Mesenchymal stem cell (in vitro differentiated cells and primary cell): Measurements from ENCODE around the gene HES4.
A peak's percentile ranks its signal among the peaks of the same experiment; 100 is the strongest.
"Not testable (repeated sequence)": the region's sequence is repeated elsewhere in the genome, so short reads cannot be mapped to it uniquely, and the experiment has no call there.

Experiments
- DNase-seq: peaks from one replicate; pipeline ENCODE4 v3.0.0-alpha.2; 2013
- H2AFZ ChIP-seq: one replicate; pipeline ENCODE4 v1.6.1; 2013; ENCODE audit warnings: low read depth, mild to moderate bottlenecking, control low read depth, inconsistent platforms, low read length, moderate library complexity
- H2AK5ac ChIP-seq: 2 replicates; pipeline ENCODE4 v1.6.1; 2013; ENCODE audit warnings: low read length, moderate library complexity, mild to moderate bottlenecking, inconsistent platforms; ENCODE audit not compliant: severe bottlenecking
- H2BK120ac ChIP-seq: one replicate; pipeline ENCODE4 v1.6.1; 2013; ENCODE audit warnings: low read depth, mild to moderate bottlenecking, inconsistent platforms, low read length, moderate library complexity
- H2BK12ac ChIP-seq, 2 experiments: one replicate each; pipeline ENCODE4 v1.6.1; 2013; ENCODE audit warnings: inconsistent platforms in 2 of 2, low read length in 2 of 2, mild to moderate bottlenecking in 2 of 2, moderate library complexity in 2 of 2, control low read depth in 1 of 2
- H2BK15ac ChIP-seq: one replicate; pipeline ENCODE4 v1.6.1; 2013; ENCODE audit warnings: mild to moderate bottlenecking, low read depth, inconsistent platforms; ENCODE audit not compliant: poor library complexity, severe bottlenecking
- H2BK5ac ChIP-seq: 2 replicates; pipeline ENCODE4 v1.6.1; 2013; ENCODE audit warnings: low read depth, mild to moderate bottlenecking, low read length, control low read depth, inconsistent platforms; ENCODE audit not compliant: poor library complexity, severe bottlenecking
- H3K14ac ChIP-seq, 2 experiments: one replicate each; pipeline ENCODE4 v1.6.1; 2013; ENCODE audit warnings: inconsistent platforms in 2 of 2, low read length in 2 of 2, control low read depth in 1 of 2, mild to moderate bottlenecking in 1 of 2, moderate library complexity in 1 of 2
- H3K18ac ChIP-seq, 2 experiments: one replicate each; pipeline ENCODE4 v1.6.1; 2013; ENCODE audit warnings: inconsistent platforms in 2 of 2, low read length in 2 of 2, control low read depth in 1 of 2, low read depth in 1 of 2, mild to moderate bottlenecking in 1 of 2
- H3K23ac ChIP-seq, 2 experiments: one replicate each; pipeline ENCODE4 v1.6.1; 2013; ENCODE audit warnings: inconsistent platforms in 2 of 2, low read length in 2 of 2, mild to moderate bottlenecking in 2 of 2, moderate library complexity in 2 of 2, control low read depth in 1 of 2
- H3K27ac ChIP-seq: 2 replicates; pipeline ENCODE4 v1.5.1; 2013; ENCODE audit warnings: mild to moderate bottlenecking, moderate library complexity, low read length, control low read depth, inconsistent platforms; ENCODE audit not compliant: poor library complexity, severe bottlenecking
- H3K27me3 ChIP-seq, 2 experiments: 2 replicates each; pipeline versions ENCODE4 v1.6.1 to v1.7.0; 2013; ENCODE audit warnings: low read length in 2 of 2, mild to moderate bottlenecking in 2 of 2, moderate library complexity in 2 of 2, control low read depth in 1 of 2, inconsistent platforms in 1 of 2; ENCODE audit not compliant: control insufficient read depth in 1 of 2, insufficient read depth in 1 of 2
- H3K36me3 ChIP-seq, 2 experiments: 2 replicates each; pipeline versions ENCODE4 v1.6.1 to v1.7.0; 2013; ENCODE audit warnings: low read length in 2 of 2, control low read depth in 1 of 2, inconsistent platforms in 1 of 2, low read depth in 1 of 2, mild to moderate bottlenecking in 1 of 2; ENCODE audit not compliant: insufficient read depth in 2 of 2, control insufficient read depth in 1 of 2
- H3K4ac ChIP-seq, 2 experiments: one replicate each; pipeline ENCODE4 v1.6.1; 2013; ENCODE audit warnings: inconsistent platforms in 2 of 2, low read length in 2 of 2, mild to moderate bottlenecking in 2 of 2, moderate library complexity in 2 of 2, control low read depth in 1 of 2, low read depth in 1 of 2
- H3K4me1 ChIP-seq: 2 replicates; pipeline ENCODE4 v1.6.1; 2013; ENCODE audit warnings: low read depth, low read length, control low read depth; ENCODE audit not compliant: control insufficient read depth, insufficient read depth
- H3K4me2 ChIP-seq: 2 replicates; pipeline ENCODE4 v1.6.1; 2013; ENCODE audit warnings: low read length, mild to moderate bottlenecking, inconsistent platforms; ENCODE audit not compliant: poor library complexity, severe bottlenecking
- H3K4me3 ChIP-seq, 2 experiments: 2 replicates each; pipeline versions ENCODE4 v1.5.1 to v1.7.0; 2013; ENCODE audit warnings: low read length in 2 of 2, mild to moderate bottlenecking in 2 of 2, control low read depth in 1 of 2, low read depth in 1 of 2; ENCODE audit not compliant: insufficient read depth in 1 of 2
- H3K79me1 ChIP-seq: replicated peaks from 2 replicates; pipeline ENCODE4 v1.6.1; 2013; ENCODE audit warnings: mild to moderate bottlenecking, control low read depth, low read length, inconsistent platforms; ENCODE audit not compliant: poor library complexity, severe bottlenecking
- H3K9ac ChIP-seq: 2 replicates; pipeline ENCODE4 v1.7.0; 2013; ENCODE audit warnings: mild to moderate bottlenecking, low read length, moderate library complexity
- H3K9me3 ChIP-seq: 2 replicates; pipeline ENCODE4 v1.7.0; 2013; ENCODE audit warnings: mild to moderate bottlenecking, low read length; ENCODE audit not compliant: control insufficient read depth
- H4K8ac ChIP-seq: one replicate; pipeline ENCODE4 v1.6.1; 2013; ENCODE audit warnings: inconsistent platforms, mild to moderate bottlenecking, low read length, moderate library complexity
- H4K91ac ChIP-seq: one replicate; pipeline ENCODE4 v1.6.1; 2013; ENCODE audit warnings: mild to moderate bottlenecking, low read length, inconsistent platforms
- WGBS: methylation state at CpG from one replicate; pipeline ENCODE4 v1.1.7; 2013; ENCODE audit warnings: mixed read lengths; 5-methylcytosine and 5-hydroxymethylcytosine counted together

Gene HES4

GRCh38 chr1:1017397-1018320 lies 17.8 kb upstream of the HES4 start:
- not testable (repeated sequence) for H3K27ac ChIP-seq, H4K8ac ChIP-seq, H3K23ac ChIP-seq, H2BK120ac ChIP-seq, H2BK12ac ChIP-seq, DNase-seq, H2BK5ac ChIP-seq, H2BK15ac ChIP-seq, H2AK5ac ChIP-seq, H2AFZ ChIP-seq, H3K27me3 ChIP-seq, H3K14ac ChIP-seq, H3K9me3 ChIP-seq, H3K4me2 ChIP-seq, H3K9ac ChIP-seq, H4K91ac ChIP-seq, H3K4ac ChIP-seq, H3K18ac ChIP-seq, H3K4me3 ChIP-seq
- Histone ChIP-seq H3K4me1 (peaks cover 36% of the 10 kb centered on the region), H3K79me1 (peaks cover 18% of the 10 kb centered on the region), H3K36me3 (peaks cover 0 to 16% of the 10 kb centered on the region in 2 experiments)
- WGBS: 95% methylated on average over 11 of the region's 17 CpGs

GRCh38 chr1:1014799-1015681 lies 15.1 kb upstream of the HES4 start:
- H2BK120ac ChIP-seq: no peak overlapping the region
- no peak overlapping the region for H3K4ac ChIP-seq
- H2BK12ac ChIP-seq: peak overlapping the region in 1 of 2 experiments; percentile 25
- peak overlapping the region in 1 of 2 experiments; percentile 89 for H3K23ac ChIP-seq
- H4K8ac ChIP-seq: peak overlapping the region; percentile 63
- no peak overlapping the region for H3K4me2 ChIP-seq
- H3K4me1 ChIP-seq: peaks cover 20% of the 10 kb centered on the region
- no peak for DNase-seq
- no peak overlapping the region for H2BK5ac ChIP-seq
- H3K79me1 ChIP-seq: peaks cover 17% of the 10 kb centered on the region
- H3K9me3 ChIP-seq: no peaks in the 10 kb centered on the region
- peaks cover 0 to 5% of the 10 kb centered on the region in 2 experiments for H3K36me3 ChIP-seq
- peak overlapping the region; percentile 95 for H3K9ac ChIP-seq
- H3K4me3 ChIP-seq: peak overlapping the region in 1 of 2 experiments; percentile 98
- no peak overlapping the region for H3K18ac ChIP-seq
- H3K27me3 ChIP-seq: no peaks in the 10 kb centered on the region
- H2AK5ac ChIP-seq: peak overlapping the region; percentile 58
- H4K91ac ChIP-seq: peak overlapping the region; percentile 67
- 87% methylated on average over 20 of the region's 20 CpGs for WGBS
- H3K14ac ChIP-seq: peak overlapping the region in 1 of 2 experiments; percentile 65
- peak overlapping the region; percentile 23 for H2BK15ac ChIP-seq
- H3K27ac ChIP-seq: no peak overlapping the region
- H2AFZ ChIP-seq: no peak overlapping the region

DNA sequence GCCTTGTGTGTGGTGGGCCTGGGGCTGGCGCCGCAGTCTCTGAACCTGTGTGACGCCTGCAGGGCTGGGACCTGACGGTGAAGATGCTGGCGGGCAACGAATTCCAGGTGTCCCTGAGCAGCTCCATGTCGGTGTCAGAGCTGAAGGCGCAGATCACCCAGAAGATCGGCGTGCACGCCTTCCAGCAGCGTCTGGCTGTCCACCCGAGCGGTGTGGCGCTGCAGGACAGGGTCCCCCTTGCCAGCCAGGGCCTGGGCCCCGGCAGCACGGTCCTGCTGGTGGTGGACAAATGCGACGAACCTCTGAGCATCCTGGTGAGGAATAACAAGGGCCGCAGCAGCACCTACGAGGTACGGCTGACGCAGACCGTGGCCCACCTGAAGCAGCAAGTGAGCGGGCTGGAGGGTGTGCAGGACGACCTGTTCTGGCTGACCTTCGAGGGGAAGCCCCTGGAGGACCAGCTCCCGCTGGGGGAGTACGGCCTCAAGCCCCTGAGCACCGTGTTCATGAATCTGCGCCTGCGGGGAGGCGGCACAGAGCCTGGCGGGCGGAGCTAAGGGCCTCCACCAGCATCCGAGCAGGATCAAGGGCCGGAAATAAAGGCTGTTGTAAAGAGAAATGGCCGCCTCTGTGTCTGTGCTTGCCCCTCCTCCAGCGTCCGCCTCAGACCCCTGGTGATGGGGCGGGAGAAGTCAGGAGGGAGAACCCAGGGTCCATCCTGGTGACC lies 14.2 kb upstream of the HES4 start:
- no peak overlapping the region for H2BK15ac ChIP-seq
- WGBS: 80% methylated on average over 40 of the region's 41 CpGs
- H3K4me1 ChIP-seq: peaks cover 19% of the 10 kb centered on the region
- H3K27ac ChIP-seq: no peak overlapping the region
- no peak overlapping the region for H2BK120ac ChIP-seq
- peak overlapping the region; percentile 88 to 95 for H3K4ac ChIP-seq
- peak overlapping the region; percentile 65 to 98 for H3K4me3 ChIP-seq
- H3K36me3 ChIP-seq: peaks cover 0 to 5% of the 10 kb centered on the region in 2 experiments
- peaks cover 17% of the 10 kb centered on the region for H3K79me1 ChIP-seq
- H4K91ac ChIP-seq: peak overlapping the region; percentile 99
- H2AK5ac ChIP-seq: peak overlapping the region; percentile 25
- H3K9ac ChIP-seq: peak overlapping the region; percentile 95
- peak; percentile 14 for DNase-seq
- H3K23ac ChIP-seq: peak overlapping the region in 1 of 2 experiments; percentile 92
- no peaks in the 10 kb centered on the region for H3K27me3 ChIP-seq
- H3K4me2 ChIP-seq: peak overlapping the region; percentile 95
- peak overlapping the region; percentile 98 for H4K8ac ChIP-seq
- peak overlapping the region in 1 of 2 experiments; percentile 96 for H3K14ac ChIP-seq
- no peaks in the 10 kb centered on the region for H3K9me3 ChIP-seq
- H3K18ac ChIP-seq: peak overlapping the region; percentile 90 to 98
- H2AFZ ChIP-seq: peak overlapping the region; percentile 48
- H2BK5ac ChIP-seq: no peak overlapping the region
- peak overlapping the region; percentile 80 to 96 for H2BK12ac ChIP-seq
